Islet of Langerhans (tissue), 1 donor: Measurements from ENCODE around the gene TUFT1.
"Not testable (repeated sequence)": the region's sequence is repeated elsewhere in the genome, so short reads cannot be mapped to it uniquely, and the experiment has no call there.

Experiments
- FAIRE-seq: peaks from one replicate; lab custom pipeline; 2011; peaks lifted over from hg19 to GRCh38; lab: Jason Lieb, UNC

Gene TUFT1

GRCh38 chr1:151618470-151618869, 78.4 kb downstream of the TUFT1 start:
- FAIRE-seq = no peak

DNA sequence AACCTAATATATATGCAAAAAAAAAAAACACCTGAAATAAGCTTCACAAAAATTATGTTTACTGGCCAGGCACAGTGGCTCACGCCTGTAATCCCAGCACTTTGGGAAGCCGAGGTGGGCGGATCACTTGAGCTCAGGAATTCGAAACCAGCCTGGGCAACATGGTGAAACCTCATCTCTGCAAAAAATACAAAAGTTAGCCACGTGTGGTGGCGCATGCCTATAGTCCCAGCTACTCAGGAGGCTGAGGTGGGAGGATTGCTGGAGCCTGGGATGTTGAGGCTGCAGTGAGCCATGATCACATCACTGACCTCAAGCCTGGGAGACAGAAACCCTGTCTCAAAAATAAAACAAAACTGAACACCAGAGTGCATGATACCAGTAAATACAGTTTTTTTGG, 78.9 kb downstream of the TUFT1 start:
- not testable (repeated sequence) for FAIRE-seq

- no peak for FAIRE-seq
Measured at GRCh38 chr1:151619489-151620093, 79.5 kb downstream of the TUFT1 start.

DNA sequence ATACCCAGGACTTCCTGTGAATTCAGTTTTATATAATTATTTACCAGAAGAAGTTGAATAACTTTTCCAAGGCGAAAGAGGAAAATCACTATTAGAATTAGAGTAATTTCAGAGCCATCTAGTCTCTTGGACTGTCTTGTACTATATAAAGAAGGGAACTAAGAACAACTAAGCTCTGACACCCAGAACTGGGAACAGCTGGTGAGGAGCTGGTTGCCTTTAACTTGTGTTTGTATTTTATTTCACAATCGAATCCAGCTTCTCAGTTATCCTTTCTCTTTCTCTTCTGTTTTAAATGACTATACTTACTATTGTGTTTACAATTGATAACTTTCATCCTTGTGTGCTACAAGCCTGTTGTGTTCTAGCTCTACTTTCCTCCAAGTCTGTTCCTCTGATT, 80.2 kb downstream of the TUFT1 start:
- no peak for FAIRE-seq

GRCh38 chr1:151621351-151621750, 81.2 kb downstream of the TUFT1 start:
- no peak for FAIRE-seq

DNA sequence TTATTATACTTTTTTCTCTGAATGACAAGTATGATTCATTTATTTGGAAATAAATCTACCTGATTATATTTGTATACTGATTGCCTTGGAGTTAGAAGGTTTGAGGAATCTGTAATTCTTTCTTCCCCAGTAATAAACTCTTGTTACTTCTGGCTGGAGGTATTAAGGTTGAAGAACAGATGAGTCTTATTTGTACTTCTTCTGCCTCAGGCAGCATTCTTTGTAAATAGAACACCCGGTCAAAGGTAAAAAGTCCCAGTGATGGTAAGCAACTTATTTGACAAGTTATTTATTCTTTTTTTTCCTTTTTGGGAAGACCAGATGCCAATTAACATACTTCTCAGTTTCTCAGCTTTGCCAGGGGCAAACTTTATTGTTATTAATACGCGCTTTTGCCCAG, 84.7 kb downstream of the TUFT1 start:
- no peak for FAIRE-seq

GRCh38 chr1:151626740-151627334, 86.7 kb downstream of the TUFT1 start:
- no peak for FAIRE-seq

DNA sequence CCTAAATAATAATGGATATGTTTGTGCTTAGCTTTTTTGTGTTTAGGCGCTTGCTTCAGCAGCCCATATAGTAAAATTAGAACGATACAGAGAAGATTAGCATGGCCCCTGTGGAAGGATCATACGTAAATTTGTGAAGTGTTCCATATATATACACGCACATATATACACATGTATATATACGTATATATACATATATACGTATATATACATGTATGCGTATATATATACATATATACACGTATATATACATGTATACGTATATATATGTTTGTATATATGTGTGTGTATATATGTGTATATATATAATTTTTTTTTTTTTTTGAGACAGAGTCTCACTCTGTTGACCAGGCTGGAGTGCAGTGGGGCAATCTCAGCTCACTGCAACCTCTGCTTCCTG, 89.2 kb downstream of the TUFT1 start:
- FAIRE-seq = no peak
